IMR-90 (cell line): ENCODE data around the gene GUCY2F. TPM values are rescaled to one million over a fixed set of nuclear protein-coding genes. Genes with fewer than 3 reads are reported as not detected.

ENCODE experiments used
- ATAC-seq: fragments of 200-7000 bp; cut with Tn5 transposase; 2 replicates; pipeline ENCODE4 v1.9.1; 2020; ENCODE audit warnings: low read depth, mild to moderate bottlenecking, moderate library complexity
- BruUV-seq: library from RNA; stranded (reverse); fragments of 400-500 nt; replicated peaks from 2 replicates; lab custom pipeline; 2021; lab: Mats Ljungman, UMichigan
- CTCF ChIA-PET: fragments of 300-600 bp; formaldehyde crosslinking; extraction: SDS; loops from one replicate; lab custom pipeline; 2021; ENCODE audit warnings: antibody characterized with exemption; lab: Yijun Ruan, JAX
- POLR2A ChIA-PET: fragments of 300-600 bp; sonication (Branson Sonifier 250); formaldehyde crosslinking; loops from one replicate; lab custom pipeline; 2022; ENCODE audit warnings: antibody characterized with exemption; ENCODE audit not compliant: unreplicated experiment; lab: Charles Lee
- DNase-seq: peaks from one replicate; pipeline ENCODE4 v3.0.0; 2013
- H2AFZ ChIP-seq: replicated peaks from 2 replicates; pipeline ENCODE3; 2013; ENCODE audit warnings: low read length, mild to moderate bottlenecking; ENCODE audit not compliant: poor library complexity
- H2AK5ac ChIP-seq: 2 replicates; pipeline ENCODE4 v1.6.1; 2013; ENCODE audit warnings: low read depth, low read length, inconsistent platforms
- H2AK9ac ChIP-seq: replicated peaks from 2 replicates; pipeline ENCODE3; 2013; ENCODE audit warnings: mild to moderate bottlenecking, low read depth, low read length, moderate library complexity; ENCODE audit not compliant: poor library complexity
- H2BK120ac ChIP-seq: 2 replicates; pipeline ENCODE4 v1.6.1; 2013; ENCODE audit warnings: low read depth, low read length, inconsistent platforms
- H2BK15ac ChIP-seq: 3 replicates; pipeline ENCODE4 v1.6.1; 2013; ENCODE audit warnings: low read depth, low read length, inconsistent platforms
- H2BK20ac ChIP-seq: 2 replicates; pipeline ENCODE4 v1.6.1; 2013; ENCODE audit warnings: low read depth, mild to moderate bottlenecking, inconsistent platforms, low read length, moderate library complexity
- H2BK5ac ChIP-seq: 2 replicates; pipeline ENCODE4 v1.6.1; 2013; ENCODE audit warnings: mild to moderate bottlenecking, low read depth, low read length, inconsistent platforms; ENCODE audit not compliant: poor library complexity, severe bottlenecking
- H3K14ac ChIP-seq: replicated peaks from 2 replicates; pipeline ENCODE4 v1.6.1; 2013; ENCODE audit warnings: low read depth, low read length, inconsistent platforms
- H3K18ac ChIP-seq: 2 replicates; pipeline ENCODE4 v1.6.1; 2013; ENCODE audit warnings: low read depth, low read length, control low read depth
- H3K23ac ChIP-seq: 2 replicates; pipeline ENCODE4 v1.6.1; 2013; ENCODE audit warnings: low read depth, low read length, inconsistent platforms
- H3K27ac ChIP-seq: 2 replicates; pipeline ENCODE4 v1.5.1; 2013; ENCODE audit warnings: mild to moderate bottlenecking, control low read depth, low read length; ENCODE audit not compliant: insufficient read depth
- H3K27me3 ChIP-seq: 2 replicates; pipeline ENCODE4 v1.6.1; 2013; ENCODE audit warnings: low read length; ENCODE audit not compliant: control insufficient read depth, insufficient read depth
- H3K36me3 ChIP-seq: 2 replicates; pipeline ENCODE4 v1.6.1; 2013; ENCODE audit warnings: low read length, mixed read lengths; ENCODE audit not compliant: control insufficient read depth, insufficient read depth
- H3K4ac ChIP-seq: 2 replicates; pipeline ENCODE4 v1.6.1; 2013; ENCODE audit warnings: low read depth, low read length, inconsistent platforms
- H3K4me1 ChIP-seq: 2 replicates; pipeline ENCODE4 v1.6.1; 2013; ENCODE audit warnings: low read length, mixed read lengths; ENCODE audit not compliant: control insufficient read depth, insufficient read depth
- H3K4me2 ChIP-seq: 2 replicates; pipeline ENCODE4 v1.6.1; 2013; ENCODE audit warnings: low read depth, mild to moderate bottlenecking, control low read depth, low read length, moderate library complexity
- H3K4me3 ChIP-seq: 2 replicates; pipeline ENCODE4 v1.5.1; 2013; ENCODE audit warnings: low read depth, mild to moderate bottlenecking, control low read depth, low read length, moderate library complexity; ENCODE audit not compliant: insufficient read depth
- H3K56ac ChIP-seq: 2 replicates; pipeline ENCODE4 v1.6.1; 2013; ENCODE audit warnings: low read length, inconsistent platforms; ENCODE audit not compliant: insufficient read depth; ENCODE audit errors: extremely low read depth
- H3K79me1 ChIP-seq, 2 experiments: 2 replicates each; pipeline ENCODE4 v1.6.1; 2013; ENCODE audit warnings: low read length in 2 of 2, inconsistent platforms in 1 of 2, low read depth in 1 of 2
- H3K9ac ChIP-seq: 2 replicates; pipeline ENCODE4 v1.6.1; 2013; ENCODE audit warnings: low read depth, low read length, control low read depth
- H3K9me1 ChIP-seq: 2 replicates; pipeline ENCODE4 v1.6.1; 2013; ENCODE audit warnings: low read length, inconsistent platforms; ENCODE audit not compliant: insufficient read depth
- H3K9me3 ChIP-seq: 2 replicates; pipeline ENCODE4 v1.6.1; 2013; ENCODE audit warnings: low read length; ENCODE audit not compliant: control insufficient read depth, insufficient read depth
- H4K20me1 ChIP-seq: 2 replicates; pipeline ENCODE4 v1.6.1; 2013; ENCODE audit warnings: low read length, inconsistent platforms; ENCODE audit not compliant: insufficient read depth
- H4K5ac ChIP-seq: 2 replicates; pipeline ENCODE4 v1.6.1; 2013; ENCODE audit warnings: mild to moderate bottlenecking, low read depth, low read length, control low read depth
- H4K8ac ChIP-seq, 2 experiments: 2 replicates each; pipeline ENCODE4 v1.6.1; 2013; ENCODE audit warnings: low read depth in 2 of 2, low read length in 2 of 2, control low read depth in 1 of 2, inconsistent platforms in 1 of 2
- H4K91ac ChIP-seq: 2 replicates; pipeline ENCODE4 v1.6.1; 2013; ENCODE audit warnings: low read depth, low read length, inconsistent platforms; ENCODE audit not compliant: insufficient read depth
- BHLHE40 ChIP-seq: fragments of 150-350 bp; IDR thresholded peaks from 2 replicates; pipeline ENCODE4 v1.6.1; 2016; ENCODE audit warnings: mild to moderate bottlenecking, low read depth, low read length
- CEBPB ChIP-seq: IDR thresholded peaks from 2 replicates; pipeline ENCODE4 v1.6.1; 2012; ENCODE audit warnings: low read depth, low read length, improper control_type of control experiment
- CHD1 ChIP-seq: IDR thresholded peaks from 2 replicates; pipeline ENCODE4 v1.6.1; 2012; ENCODE audit warnings: low read depth, low read length, improper control_type of control experiment
- FOS ChIP-seq: fragments of 150-350 bp; IDR thresholded peaks from 2 replicates; pipeline ENCODE4 v1.6.1; 2016; ENCODE audit warnings: low read depth, low read length
- MAFK ChIP-seq: IDR thresholded peaks from 2 replicates; pipeline ENCODE4 v1.6.1; 2012; ENCODE audit warnings: low read depth, low read length, improper control_type of control experiment
- MAZ ChIP-seq: IDR thresholded peaks from 2 replicates; pipeline ENCODE4 v1.6.1; 2012; ENCODE audit warnings: low read depth, mild to moderate bottlenecking, low read length, improper control_type of control experiment, moderate library complexity, borderline replicate concordance
- MXI1 ChIP-seq: IDR thresholded peaks from 2 replicates; pipeline ENCODE4 v1.6.1; 2012; ENCODE audit warnings: low read depth, mild to moderate bottlenecking, low read length, moderate library complexity, borderline replicate concordance
- NFE2L2 ChIP-seq: fragments of 150-350 bp; IDR thresholded peaks from 2 replicates; pipeline ENCODE4 v1.6.1; 2016; ENCODE audit warnings: low read depth, mild to moderate bottlenecking, low read length
- POLR2A ChIP-seq: IDR thresholded peaks from 2 replicates; pipeline ENCODE4 v1.6.1; 2012; ENCODE audit warnings: mild to moderate bottlenecking, low read depth, low read length
- RAD21 ChIP-seq: IDR thresholded peaks from 2 replicates; pipeline ENCODE4 v1.6.1; 2012; ENCODE audit warnings: low read length, improper control_type of control experiment
- RCOR1 ChIP-seq: IDR thresholded peaks from 2 replicates; pipeline ENCODE4 v1.6.1; 2012; ENCODE audit warnings: mild to moderate bottlenecking, low read length, improper control_type of control experiment; ENCODE audit not compliant: insufficient replicate concordance
- RFX5 ChIP-seq: IDR thresholded peaks from 2 replicates; pipeline ENCODE4 v1.8.0; 2012; ENCODE audit warnings: low read depth, mild to moderate bottlenecking, low read length, moderate library complexity
- SMC3 ChIP-seq: fragments of 150-350 bp; IDR thresholded peaks from 2 replicates; pipeline ENCODE4 v1.6.1; 2016; ENCODE audit warnings: low read depth, mild to moderate bottlenecking, antibody characterized with exemption, low read length, moderate library complexity
- USF2 ChIP-seq: fragments of 150-350 bp; IDR thresholded peaks from 2 replicates; pipeline ENCODE4 v1.6.1; 2017; ENCODE audit warnings: mild to moderate bottlenecking, antibody characterized with exemption, low read length, low read depth
- WGBS, 2 experiments: methylation state at CpG; one replicate each; pipeline versions ENCODE4 v1.1.5 to v1.1.7; 2013; ENCODE audit warnings: missing lambda C conversion rate in 2 of 2; ENCODE audit not compliant: insufficient read length in 1 of 2; ENCODE audit errors: extremely low coverage in 2 of 2; 5-methylcytosine and 5-hydroxymethylcytosine counted together
- dilution Hi-C: fragments of 300-500 bp; cut with HindIII; formaldehyde crosslinking; loops from one replicate; pipeline ENCODE4 v1.14.3; 2018; ENCODE audit warnings: low sequenced_read_pairs; ENCODE audit not compliant: unreplicated experiment
- in situ Hi-C: fragments of 300-500 bp; cut with MboI; formaldehyde crosslinking; loops from 3 replicates; pipeline ENCODE4 v1.14.3; 2019; ENCODE audit warnings: low sequenced_read_pairs, inconsistent platforms, mixed read lengths
- intact Hi-C: fragments of 100-400 bp; cut with micrococcal nuclease; formaldehyde crosslinking; loops from 2 replicates; pipeline ENCODE4 v1.10.0; 2022
- polyA plus RNA-seq, 3 experiments: library from polyadenylated mRNA; depleted of rRNA; stranded (reverse); fragments of >200 nt; gene quantifications; 2 replicates each; pipeline ENCODE4 v1.2.3, GENCODE V29; 2012; ENCODE audit warnings: low replicate concordance in 1 of 3
- total RNA-seq: library from RNA; depleted of rRNA; stranded (reverse); fragments of >200 nt; gene quantifications from 2 replicates; pipeline ENCODE4 v1.2.3, GENCODE V29; 2012
- TF ChIP-seq, protein P1 (sequence below): fragments of 150-350 bp; IDR thresholded peaks from 2 replicates; pipeline ENCODE4 v1.6.1; 2016; ENCODE audit warnings: low read depth, mild to moderate bottlenecking, low read length, moderate library complexity, borderline replicate concordance
- TF ChIP-seq, protein P2 (sequence below): conservative IDR thresholded peaks from 2 replicates; pipeline ENCODE4 v1.5.1; 2012; ENCODE audit warnings: mild to moderate bottlenecking, low read depth, low read length, improper control_type of control experiment

GUCY2F gene
- total and polyA plus RNA-seq, 2 of the 4 experiments (the other 2 are of a cell fraction) = not detected

GRCh38 chrX:109327251-109327650 lies 154.6 kb downstream of the GUCY2F start:
- no peaks in the 10 kb centered on the region for H3K79me1 ChIP-seq
- H3K18ac ChIP-seq = no peak overlapping the region
- ATAC-seq (no peak), DNase-seq (no peak)
- H2BK120ac ChIP-seq = no peak overlapping the region
- no peak overlapping the region for H3K4me3 ChIP-seq
- in situ Hi-C loops = no loop called here
- no peak overlapping the region for H4K5ac ChIP-seq
- CTCF ChIA-PET = no interaction called here
- no TSS peak for BruUV-seq
- H3K4ac ChIP-seq = no peak overlapping the region
- H2AK9ac ChIP-seq = no peak overlapping the region
- no peaks in the 10 kb centered on the region for H3K9me3 ChIP-seq
- no peak overlapping the region for H2BK5ac ChIP-seq
- no peak overlapping the region for H4K8ac ChIP-seq
- no peak overlapping the region for H3K9ac ChIP-seq
- no peak overlapping the region for H3K27ac ChIP-seq
- no peaks in the 10 kb centered on the region for H3K4me1 ChIP-seq
- intact Hi-C loops = no loop called here
- no peak overlapping the region for H2BK15ac ChIP-seq
- no peak overlapping the region for H4K91ac ChIP-seq
- no peak overlapping the region for H3K14ac ChIP-seq
- TF ChIP-seq USF2 = no peak
- no peak for TF ChIP-seq BHLHE40
- TF ChIP-seq MAZ = no peak
- no peak for TF ChIP-seq NFE2L2
- TF ChIP-seq CHD1 = no peak
- TF ChIP-seq RCOR1 = no peak
- TF ChIP-seq RFX5 = no peak
- TF ChIP-seq RAD21 = no peak
- no peak for TF ChIP-seq CEBPB
- TF ChIP-seq, protein P1, sequence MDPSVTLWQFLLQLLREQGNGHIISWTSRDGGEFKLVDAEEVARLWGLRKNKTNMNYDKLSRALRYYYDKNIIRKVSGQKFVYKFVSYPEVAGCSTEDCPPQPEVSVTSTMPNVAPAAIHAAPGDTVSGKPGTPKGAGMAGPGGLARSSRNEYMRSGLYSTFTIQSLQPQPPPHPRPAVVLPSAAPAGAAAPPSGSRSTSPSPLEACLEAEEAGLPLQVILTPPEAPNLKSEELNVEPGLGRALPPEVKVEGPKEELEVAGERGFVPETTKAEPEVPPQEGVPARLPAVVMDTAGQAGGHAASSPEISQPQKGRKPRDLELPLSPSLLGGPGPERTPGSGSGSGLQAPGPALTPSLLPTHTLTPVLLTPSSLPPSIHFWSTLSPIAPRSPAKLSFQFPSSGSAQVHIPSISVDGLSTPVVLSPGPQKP = no peak
- no peak for TF ChIP-seq POLR2A
- TF ChIP-seq MXI1 = no peak
- TF ChIP-seq SMC3 = no peak
- no peak for TF ChIP-seq MAFK
- TF ChIP-seq, protein P2, sequence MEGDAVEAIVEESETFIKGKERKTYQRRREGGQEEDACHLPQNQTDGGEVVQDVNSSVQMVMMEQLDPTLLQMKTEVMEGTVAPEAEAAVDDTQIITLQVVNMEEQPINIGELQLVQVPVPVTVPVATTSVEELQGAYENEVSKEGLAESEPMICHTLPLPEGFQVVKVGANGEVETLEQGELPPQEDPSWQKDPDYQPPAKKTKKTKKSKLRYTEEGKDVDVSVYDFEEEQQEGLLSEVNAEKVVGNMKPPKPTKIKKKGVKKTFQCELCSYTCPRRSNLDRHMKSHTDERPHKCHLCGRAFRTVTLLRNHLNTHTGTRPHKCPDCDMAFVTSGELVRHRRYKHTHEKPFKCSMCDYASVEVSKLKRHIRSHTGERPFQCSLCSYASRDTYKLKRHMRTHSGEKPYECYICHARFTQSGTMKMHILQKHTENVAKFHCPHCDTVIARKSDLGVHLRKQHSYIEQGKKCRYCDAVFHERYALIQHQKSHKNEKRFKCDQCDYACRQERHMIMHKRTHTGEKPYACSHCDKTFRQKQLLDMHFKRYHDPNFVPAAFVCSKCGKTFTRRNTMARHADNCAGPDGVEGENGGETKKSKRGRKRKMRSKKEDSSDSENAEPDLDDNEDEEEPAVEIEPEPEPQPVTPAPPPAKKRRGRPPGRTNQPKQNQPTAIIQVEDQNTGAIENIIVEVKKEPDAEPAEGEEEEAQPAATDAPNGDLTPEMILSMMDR = no peak
- TF ChIP-seq FOS = no peak
- no CpG with 5 or more reads among the region's 1 CpG for WGBS, 2 experiments
- H2AK5ac ChIP-seq = no peak overlapping the region
- H3K36me3 ChIP-seq = no peaks in the 10 kb centered on the region
- no peak overlapping the region for H3K4me2 ChIP-seq
- H2AFZ ChIP-seq = no peak overlapping the region
- no peak overlapping the region for H3K23ac ChIP-seq
- no peak overlapping the region for H3K56ac ChIP-seq
- dilution Hi-C loops = no loop called here
- POLR2A ChIA-PET = no interaction called here
- H4K20me1 ChIP-seq = no peaks in the 10 kb centered on the region
- H2BK20ac ChIP-seq = no peak overlapping the region
- H3K9me1 ChIP-seq = no peaks in the 10 kb centered on the region
- H3K27me3 ChIP-seq = no peaks in the 10 kb centered on the region
